Loucy (cell line): ENCODE measurements around the gene ASB4.

Source experiments
- H2AFZ ChIP-seq: fragments of 200-600 bp; sonication (generic); 2 replicates; pipeline ENCODE4 v1.6.0; 2016; ENCODE audit warnings: antibody characterized with exemption, mild to moderate bottlenecking, low read length, moderate library complexity
- H3F3A ChIP-seq: fragments of 200-600 bp; 2 replicates; pipeline ENCODE4 v1.6.0; 2016; ENCODE audit warnings: antibody characterized with exemption, low read depth, mild to moderate bottlenecking
- H3K27me3 ChIP-seq: fragments of 200-600 bp; sonication (generic); 2 replicates; pipeline ENCODE4 v1.6.1; 2014; ENCODE audit warnings: low read length, mild to moderate bottlenecking; ENCODE audit not compliant: insufficient read depth, poor library complexity, severe bottlenecking
- H3K36me3 ChIP-seq: fragments of 200-600 bp; sonication (generic); 2 replicates; pipeline ENCODE4 v1.6.1; 2016; ENCODE audit warnings: low read length; ENCODE audit not compliant: insufficient read depth
- H3K4me1 ChIP-seq: fragments of 200-600 bp; sonication (generic); 2 replicates; pipeline ENCODE4 v1.5.1; 2014; ENCODE audit warnings: low read length, mild to moderate bottlenecking; ENCODE audit not compliant: insufficient read depth, poor library complexity, severe bottlenecking
- H3K4me2 ChIP-seq: fragments of 200-600 bp; sonication (generic); 2 replicates; pipeline ENCODE4 v1.6.0; 2014; ENCODE audit warnings: antibody characterized with exemption, low read length, low read depth, mild to moderate bottlenecking; ENCODE audit not compliant: poor library complexity, severe bottlenecking
- H3K4me3 ChIP-seq: fragments of 200-600 bp; sonication (generic); 2 replicates; pipeline ENCODE4 v1.5.1; 2014; ENCODE audit warnings: low read length, mild to moderate bottlenecking, mixed read lengths; ENCODE audit not compliant: poor library complexity, severe bottlenecking
- H3K79me2 ChIP-seq: fragments of 200-600 bp; sonication (generic); 2 replicates; pipeline ENCODE4 v1.6.1; 2014; ENCODE audit warnings: low read length; ENCODE audit not compliant: insufficient read depth
- H3K9ac ChIP-seq: fragments of 200-600 bp; sonication (generic); 2 replicates; pipeline ENCODE4 v1.6.0; 2014; ENCODE audit warnings: mild to moderate bottlenecking, low read depth, low read length, moderate library complexity; ENCODE audit not compliant: poor library complexity, severe bottlenecking
- H3K9me2 ChIP-seq: fragments of 200-600 bp; sonication (generic); replicated peaks from 2 replicates; pipeline ENCODE4 v1.6.1; 2016; ENCODE audit warnings: low read depth, low read length, mixed read lengths
- H3K9me3 ChIP-seq: fragments of 200-600 bp; sonication (generic); 2 replicates; pipeline ENCODE4 v1.6.1; 2014; ENCODE audit warnings: mild to moderate bottlenecking, antibody characterized with exemption, low read length, low read depth; ENCODE audit not compliant: insufficient read depth
- H4K20me1 ChIP-seq: fragments of 200-600 bp; sonication (generic); 2 replicates; pipeline ENCODE4 v1.6.0; 2014; ENCODE audit warnings: antibody characterized with exemption, low read length, mild to moderate bottlenecking; ENCODE audit not compliant: insufficient read depth, poor library complexity, severe bottlenecking
- CTCF ChIP-seq: fragments of 200-600 bp; sonication (generic); conservative IDR thresholded peaks from 2 replicates; pipeline ENCODE4 v1.5.1; 2014; ENCODE audit warnings: mild to moderate bottlenecking, antibody characterized with exemption, low read length

Gene ASB4

GRCh38 chr7:95589766-95590165, 104.0 kb downstream of the ASB4 start:
- H4K20me1 ChIP-seq = no peaks in the 10 kb centered on the region
- H3K4me2 ChIP-seq = no peak overlapping the region
- no peaks in the 10 kb centered on the region for H3F3A ChIP-seq
- no peaks in the 10 kb centered on the region for H3K27me3 ChIP-seq
- no peak overlapping the region for H3K9ac ChIP-seq
- no peaks in the 10 kb centered on the region for H3K9me2 ChIP-seq
- no peaks in the 10 kb centered on the region for H3K9me3 ChIP-seq
- H3K4me3 ChIP-seq = no peak overlapping the region
- H3K79me2 ChIP-seq = no peaks in the 10 kb centered on the region
- H3K4me1 ChIP-seq = no peaks in the 10 kb centered on the region
- TF ChIP-seq CTCF = no peak
- no peaks in the 10 kb centered on the region for H3K36me3 ChIP-seq
- H2AFZ ChIP-seq = no peak overlapping the region
